ENCODE data around the gene ASB2.

Gene ASB2

DNA sequence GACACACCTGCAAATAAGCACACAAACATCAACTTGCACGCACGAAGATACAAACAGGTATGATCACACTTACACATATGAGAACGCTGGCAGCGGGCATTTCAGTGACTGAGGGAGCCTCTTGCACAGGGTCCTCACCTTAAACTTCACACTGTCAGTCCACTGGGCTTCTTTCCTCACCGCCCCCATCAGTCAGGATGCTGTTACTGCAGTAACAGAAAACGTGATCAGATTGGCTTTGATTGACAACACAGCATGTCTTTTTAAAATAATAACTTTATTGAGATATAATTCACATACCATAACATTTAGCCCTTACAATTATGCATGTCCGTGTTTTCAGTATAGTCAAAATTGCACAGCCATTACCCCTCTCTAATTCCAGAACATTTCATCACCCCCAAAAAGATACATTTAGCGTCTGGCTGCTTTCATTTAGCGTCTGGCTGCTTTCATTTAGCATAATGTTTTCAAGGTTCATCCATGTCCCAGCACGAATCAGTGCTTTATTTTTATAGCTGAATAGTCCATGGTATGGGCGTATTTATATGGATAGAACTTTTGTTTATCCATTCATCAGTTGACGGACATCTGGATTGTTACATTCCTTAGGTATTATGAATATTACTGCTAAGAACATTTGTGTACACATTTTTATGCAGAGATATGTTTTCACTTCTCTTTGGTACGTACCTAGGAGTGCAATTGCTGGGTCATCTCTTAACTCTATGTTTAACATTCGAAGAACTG lies 29.1 kb upstream of the ASB2 start:
- Mint-ChIP-seq H3K4me1 (peaks cover 10% of the 10 kb centered on the region), H3K27me3 (ENCODE audit: low read depth, poor library complexity) (peaks cover 49% of the 10 kb centered on the region), H3K9me3 (no peaks in the 10 kb centered on the region), H3K36me3 (ENCODE audit: low read depth) (no peaks in the 10 kb centered on the region), H3K27ac (no peak overlapping the region), H3K4me3 (no peak overlapping the region)
- no peak for DNase-seq
- peak; percentile 45 for TF ChIP-seq CTCF (IDR thresholded peaks at IDR 0.05)

- DNase-seq, result no peak
- no peak for TF ChIP-seq CTCF (IDR thresholded peaks at IDR 0.05)
- Mint-ChIP-seq H3K9me3 (no peaks in the 10 kb centered on the region), H3K27me3 (ENCODE audit: low read depth, poor library complexity) (peaks cover 50% of the 10 kb centered on the region), H3K36me3 (ENCODE audit: low read depth) (no peaks in the 10 kb centered on the region), H3K4me3 (no peak overlapping the region), H3K27ac (no peak overlapping the region), H3K4me1 (peaks cover 4% of the 10 kb centered on the region)
These were observed 27.6 kb upstream of the ASB2 start for GRCh38 chr14:94004015-94004414.

- Mint-ChIP-seq H3K4me3 (no peak overlapping the region), H3K4me1 (peaks cover 6% of the 10 kb centered on the region), H3K27me3 (ENCODE audit: low read depth, poor library complexity) (peaks cover 54% of the 10 kb centered on the region), H3K36me3 (ENCODE audit: low read depth) (no peaks in the 10 kb centered on the region), H3K9me3 (no peaks in the 10 kb centered on the region), H3K27ac (no peak overlapping the region)
- TF ChIP-seq CTCF (IDR thresholded peaks at IDR 0.05), result no peak
- DNase-seq, result no peak
These were observed 27.0 kb upstream of the ASB2 start for GRCh38 chr14:94003397-94003796.

DNA sequence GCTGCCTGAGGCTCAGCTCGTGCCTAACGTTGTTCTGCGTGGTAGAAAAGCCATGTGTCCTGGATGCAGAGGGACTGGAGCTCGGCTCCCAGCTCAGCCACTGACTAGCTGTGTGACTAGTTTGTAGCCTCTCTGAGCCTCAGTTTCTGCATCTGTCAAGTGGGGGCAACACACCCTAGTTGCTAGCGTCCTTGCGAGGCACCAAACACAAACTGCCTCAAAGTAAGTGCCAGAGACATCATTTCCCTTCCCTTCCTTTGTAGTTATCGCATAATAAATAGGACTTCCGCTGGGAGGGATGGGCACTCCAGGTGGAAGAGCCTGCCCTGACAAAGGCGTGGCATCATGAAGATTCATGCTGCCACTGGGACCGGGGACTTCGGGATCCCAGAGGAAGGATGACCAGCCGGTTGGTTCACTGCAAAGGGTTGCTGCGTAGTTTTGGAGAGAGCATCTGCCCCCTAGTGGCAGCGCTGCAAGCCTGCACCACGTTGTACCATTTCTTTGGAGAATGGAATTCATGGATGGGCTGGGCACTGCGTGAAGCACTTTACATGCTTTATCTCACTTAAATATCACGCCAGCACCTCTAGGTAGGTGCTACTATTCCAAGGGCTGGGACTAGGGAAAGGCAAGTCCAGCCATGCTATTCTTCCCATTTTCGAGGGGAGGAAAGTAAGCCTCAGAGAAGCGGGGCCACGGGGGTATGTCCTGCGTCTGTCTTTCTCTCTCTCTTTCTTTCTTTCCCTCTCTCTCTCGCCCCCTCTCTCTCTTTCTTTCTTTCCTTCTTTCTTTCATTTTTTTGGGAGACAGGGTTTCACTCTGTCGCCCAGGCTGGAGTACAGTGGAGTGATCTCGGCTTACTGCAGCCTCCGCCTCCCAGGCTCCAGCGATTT lies 25.4 kb upstream of the ASB2 start:
- peak; percentile 98 for TF ChIP-seq CTCF (IDR thresholded peaks at IDR 0.05)
- H3K27ac Mint-ChIP-seq, result no peak overlapping the region
- H3K4me1 Mint-ChIP-seq, result peaks cover 15% of the 10 kb centered on the region
- no peaks in the 10 kb centered on the region for H3K36me3 Mint-ChIP-seq (ENCODE audit: low read depth)
- peak; percentile 69 for DNase-seq
- no peak overlapping the region for H3K4me3 Mint-ChIP-seq
- no peaks in the 10 kb centered on the region for H3K9me3 Mint-ChIP-seq
- H3K27me3 Mint-ChIP-seq (ENCODE audit: low read depth, poor library complexity), result peaks cover 45% of the 10 kb centered on the region

DNA sequence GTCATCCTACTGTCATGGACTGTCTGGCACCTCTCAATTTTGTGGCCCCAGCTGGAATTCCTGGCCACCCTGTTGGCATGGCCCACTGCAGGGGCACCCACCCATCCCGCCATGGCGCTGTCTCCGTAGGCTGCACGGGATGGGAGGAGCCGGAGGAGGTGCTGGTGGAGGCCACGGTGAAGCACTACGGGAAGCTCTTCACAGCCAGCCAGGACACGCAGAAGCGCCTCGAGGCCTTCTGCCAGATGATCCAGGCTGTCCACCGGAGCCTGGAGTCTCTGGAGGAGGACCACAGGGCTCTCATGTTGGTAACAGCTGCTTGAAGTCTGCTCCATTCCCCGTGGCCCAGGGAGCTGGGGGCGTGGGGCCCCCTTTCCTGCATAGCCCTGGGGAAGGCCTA lies 24.6 kb upstream of the ASB2 start:
- no peak for DNase-seq
- H3K4me1 Mint-ChIP-seq, result peaks cover 15% of the 10 kb centered on the region
- H3K36me3 Mint-ChIP-seq (ENCODE audit: low read depth), result no peaks in the 10 kb centered on the region
- H3K9me3 Mint-ChIP-seq, result no peaks in the 10 kb centered on the region
- TF ChIP-seq CTCF (IDR thresholded peaks at IDR 0.05), result no peak
- peaks cover 42% of the 10 kb centered on the region for H3K27me3 Mint-ChIP-seq (ENCODE audit: low read depth, poor library complexity)
- no peak overlapping the region for H3K4me3 Mint-ChIP-seq
- no peak overlapping the region for H3K27ac Mint-ChIP-seq
